ENCODE results near the gene TTLL4. TPM values are rescaled to one million over a fixed set of nuclear protein-coding genes. Genes with fewer than 3 reads are reported as not detected.

The TTLL4 gene
- total and polyA plus RNA-seq, 2 of the 8 experiments (the other 6 are each of a cell fraction or from before 2014, with no cell fraction given): 71.1 to 105 TPM

DNA sequence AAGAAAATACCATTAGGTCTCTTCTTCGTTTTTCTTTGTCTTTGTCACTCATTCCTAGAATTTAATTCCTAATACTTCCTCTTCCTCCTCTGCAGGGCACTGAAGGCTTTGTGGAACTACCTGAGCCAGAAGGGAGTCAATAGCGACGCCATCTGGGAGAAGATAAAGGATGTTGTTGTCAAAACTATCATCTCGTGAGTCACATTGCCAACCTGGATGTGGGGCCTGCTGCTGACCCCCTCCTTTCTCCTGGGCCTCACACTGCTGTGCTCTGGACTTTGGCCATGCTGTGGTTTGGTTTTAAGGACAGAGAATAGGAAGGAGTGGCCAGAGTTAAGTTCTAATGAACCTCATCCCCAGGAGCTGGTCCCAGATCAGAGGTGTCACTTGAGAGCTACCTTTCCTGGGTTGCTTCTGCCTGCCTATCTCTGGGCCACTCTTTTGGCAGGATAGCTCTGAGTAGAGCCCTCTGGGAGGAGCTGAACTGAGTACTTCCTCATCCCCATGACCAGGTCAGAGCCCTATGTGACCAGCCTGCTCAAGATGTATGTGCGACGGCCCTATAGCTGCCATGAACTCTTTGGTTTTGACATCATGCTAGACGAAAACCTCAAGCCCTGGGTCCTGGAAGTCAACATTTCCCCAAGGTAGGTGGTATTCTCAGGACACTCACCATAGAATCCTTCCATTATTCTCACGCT is 38.3 kb downstream of the TTLL4 start (continued):
- TF ChIP-seq TAF7 (optimal IDR thresholded peaks at IDR 0.05; ENCODE audit: borderline replicate concordance, low read depth, low read length) (no peak), SUZ12 (IDR thresholded peaks at IDR 0.05; ENCODE audit: low read length) (no peak), ZNF274 (IDR thresholded peaks at IDR 0.05; ENCODE audit: borderline replicate concordance, extremely low read depth, low read length) (no peak), PHF8 (conservative IDR thresholded peaks at IDR 0.05; ENCODE audit: low read depth, low read length) (no peak), ASH2L (IDR thresholded peaks at IDR 0.05; ENCODE audit: low read length) (no peak), GTF2F1 (IDR thresholded peaks at IDR 0.05; ENCODE audit: borderline replicate concordance, low read depth, low read length) (no peak)
- TF ChIP-seq, protein P1, sequence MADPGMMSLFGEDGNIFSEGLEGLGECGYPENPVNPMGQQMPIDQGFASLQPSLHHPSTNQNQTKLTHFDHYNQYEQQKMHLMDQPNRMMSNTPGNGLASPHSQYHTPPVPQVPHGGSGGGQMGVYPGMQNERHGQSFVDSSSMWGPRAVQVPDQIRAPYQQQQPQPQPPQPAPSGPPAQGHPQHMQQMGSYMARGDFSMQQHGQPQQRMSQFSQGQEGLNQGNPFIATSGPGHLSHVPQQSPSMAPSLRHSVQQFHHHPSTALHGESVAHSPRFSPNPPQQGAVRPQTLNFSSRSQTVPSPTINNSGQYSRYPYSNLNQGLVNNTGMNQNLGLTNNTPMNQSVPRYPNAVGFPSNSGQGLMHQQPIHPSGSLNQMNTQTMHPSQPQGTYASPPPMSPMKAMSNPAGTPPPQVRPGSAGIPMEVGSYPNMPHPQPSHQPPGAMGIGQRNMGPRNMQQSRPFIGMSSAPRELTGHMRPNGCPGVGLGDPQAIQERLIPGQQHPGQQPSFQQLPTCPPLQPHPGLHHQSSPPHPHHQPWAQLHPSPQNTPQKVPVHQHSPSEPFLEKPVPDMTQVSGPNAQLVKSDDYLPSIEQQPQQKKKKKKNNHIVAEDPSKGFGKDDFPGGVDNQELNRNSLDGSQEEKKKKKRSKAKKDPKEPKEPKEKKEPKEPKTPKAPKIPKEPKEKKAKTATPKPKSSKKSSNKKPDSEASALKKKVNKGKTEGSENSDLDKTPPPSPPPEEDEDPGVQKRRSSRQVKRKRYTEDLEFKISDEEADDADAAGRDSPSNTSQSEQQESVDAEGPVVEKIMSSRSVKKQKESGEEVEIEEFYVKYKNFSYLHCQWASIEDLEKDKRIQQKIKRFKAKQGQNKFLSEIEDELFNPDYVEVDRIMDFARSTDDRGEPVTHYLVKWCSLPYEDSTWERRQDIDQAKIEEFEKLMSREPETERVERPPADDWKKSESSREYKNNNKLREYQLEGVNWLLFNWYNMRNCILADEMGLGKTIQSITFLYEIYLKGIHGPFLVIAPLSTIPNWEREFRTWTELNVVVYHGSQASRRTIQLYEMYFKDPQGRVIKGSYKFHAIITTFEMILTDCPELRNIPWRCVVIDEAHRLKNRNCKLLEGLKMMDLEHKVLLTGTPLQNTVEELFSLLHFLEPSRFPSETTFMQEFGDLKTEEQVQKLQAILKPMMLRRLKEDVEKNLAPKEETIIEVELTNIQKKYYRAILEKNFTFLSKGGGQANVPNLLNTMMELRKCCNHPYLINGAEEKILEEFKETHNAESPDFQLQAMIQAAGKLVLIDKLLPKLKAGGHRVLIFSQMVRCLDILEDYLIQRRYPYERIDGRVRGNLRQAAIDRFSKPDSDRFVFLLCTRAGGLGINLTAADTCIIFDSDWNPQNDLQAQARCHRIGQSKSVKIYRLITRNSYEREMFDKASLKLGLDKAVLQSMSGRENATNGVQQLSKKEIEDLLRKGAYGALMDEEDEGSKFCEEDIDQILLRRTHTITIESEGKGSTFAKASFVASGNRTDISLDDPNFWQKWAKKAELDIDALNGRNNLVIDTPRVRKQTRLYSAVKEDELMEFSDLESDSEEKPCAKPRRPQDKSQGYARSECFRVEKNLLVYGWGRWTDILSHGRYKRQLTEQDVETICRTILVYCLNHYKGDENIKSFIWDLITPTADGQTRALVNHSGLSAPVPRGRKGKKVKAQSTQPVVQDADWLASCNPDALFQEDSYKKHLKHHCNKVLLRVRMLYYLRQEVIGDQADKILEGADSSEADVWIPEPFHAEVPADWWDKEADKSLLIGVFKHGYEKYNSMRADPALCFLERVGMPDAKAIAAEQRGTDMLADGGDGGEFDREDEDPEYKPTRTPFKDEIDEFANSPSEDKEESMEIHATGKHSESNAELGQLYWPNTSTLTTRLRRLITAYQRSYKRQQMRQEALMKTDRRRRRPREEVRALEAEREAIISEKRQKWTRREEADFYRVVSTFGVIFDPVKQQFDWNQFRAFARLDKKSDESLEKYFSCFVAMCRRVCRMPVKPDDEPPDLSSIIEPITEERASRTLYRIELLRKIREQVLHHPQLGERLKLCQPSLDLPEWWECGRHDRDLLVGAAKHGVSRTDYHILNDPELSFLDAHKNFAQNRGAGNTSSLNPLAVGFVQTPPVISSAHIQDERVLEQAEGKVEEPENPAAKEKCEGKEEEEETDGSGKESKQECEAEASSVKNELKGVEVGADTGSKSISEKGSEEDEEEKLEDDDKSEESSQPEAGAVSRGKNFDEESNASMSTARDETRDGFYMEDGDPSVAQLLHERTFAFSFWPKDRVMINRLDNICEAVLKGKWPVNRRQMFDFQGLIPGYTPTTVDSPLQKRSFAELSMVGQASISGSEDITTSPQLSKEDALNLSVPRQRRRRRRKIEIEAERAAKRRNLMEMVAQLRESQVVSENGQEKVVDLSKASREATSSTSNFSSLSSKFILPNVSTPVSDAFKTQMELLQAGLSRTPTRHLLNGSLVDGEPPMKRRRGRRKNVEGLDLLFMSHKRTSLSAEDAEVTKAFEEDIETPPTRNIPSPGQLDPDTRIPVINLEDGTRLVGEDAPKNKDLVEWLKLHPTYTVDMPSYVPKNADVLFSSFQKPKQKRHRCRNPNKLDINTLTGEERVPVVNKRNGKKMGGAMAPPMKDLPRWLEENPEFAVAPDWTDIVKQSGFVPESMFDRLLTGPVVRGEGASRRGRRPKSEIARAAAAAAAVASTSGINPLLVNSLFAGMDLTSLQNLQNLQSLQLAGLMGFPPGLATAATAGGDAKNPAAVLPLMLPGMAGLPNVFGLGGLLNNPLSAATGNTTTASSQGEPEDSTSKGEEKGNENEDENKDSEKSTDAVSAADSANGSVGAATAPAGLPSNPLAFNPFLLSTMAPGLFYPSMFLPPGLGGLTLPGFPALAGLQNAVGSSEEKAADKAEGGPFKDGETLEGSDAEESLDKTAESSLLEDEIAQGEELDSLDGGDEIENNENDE (IDR thresholded peaks at IDR 0.05; ENCODE audit: insufficient replicate concordance, low read length): no peak

Measured in H1 (cell line).